H9 (cell line): ENCODE measurements around the gene AMACR. TPM values are rescaled to one million over a fixed set of nuclear protein-coding genes. Genes with fewer than 3 reads are reported as not detected.

Source experiments
- DNase-seq: peaks from one replicate; pipeline ENCODE4 v3.0.0-alpha.2; 2017
- H2AFZ ChIP-seq: one replicate; pipeline ENCODE4 v1.6.1; 2013; ENCODE audit warnings: mild to moderate bottlenecking, low read length, control low read depth, moderate library complexity
- H2AK5ac ChIP-seq: 2 replicates; pipeline ENCODE4 v1.6.1; 2013; ENCODE audit warnings: low read length, control low read depth, mixed read lengths; ENCODE audit not compliant: insufficient read length
- H2BK120ac ChIP-seq: one replicate; pipeline ENCODE4 v1.6.1; 2013; ENCODE audit warnings: low read depth, mild to moderate bottlenecking, low read length, control low read depth, inconsistent platforms; ENCODE audit not compliant: poor library complexity, severe bottlenecking
- H2BK12ac ChIP-seq: 2 replicates; pipeline ENCODE4 v1.6.1; 2013; ENCODE audit warnings: low read length, control low read depth, mixed read lengths, low read depth; ENCODE audit not compliant: insufficient read length
- H2BK15ac ChIP-seq: 2 replicates; pipeline ENCODE4 v1.6.1; 2013; ENCODE audit warnings: low read depth, low read length, control low read depth
- H2BK20ac ChIP-seq: one replicate; pipeline ENCODE4 v1.6.1; 2013; ENCODE audit warnings: low read depth, mild to moderate bottlenecking, low read length, control low read depth, inconsistent platforms; ENCODE audit not compliant: poor library complexity, severe bottlenecking
- H2BK5ac ChIP-seq: 2 replicates; pipeline ENCODE4 v1.6.1; 2013; ENCODE audit warnings: low read length, control low read depth, mixed read lengths; ENCODE audit not compliant: insufficient read length
- H3K14ac ChIP-seq: 2 replicates; pipeline ENCODE4 v1.6.1; 2013; ENCODE audit warnings: low read length, control low read depth; ENCODE audit not compliant: insufficient read depth
- H3K18ac ChIP-seq: 2 replicates; pipeline ENCODE4 v1.6.1; 2013; ENCODE audit warnings: low read depth, mild to moderate bottlenecking, mixed read lengths, low read length, control low read depth; ENCODE audit not compliant: insufficient read length
- H3K23ac ChIP-seq: 2 replicates; pipeline ENCODE4 v1.6.1; 2013; ENCODE audit warnings: low read length, control low read depth, mixed read lengths, low read depth; ENCODE audit not compliant: insufficient read length
- H3K23me2 ChIP-seq: 2 replicates; pipeline ENCODE4 v1.6.1; 2013; ENCODE audit warnings: low read depth, mild to moderate bottlenecking, mixed read lengths, low read length, control low read depth; ENCODE audit not compliant: insufficient read length, poor library complexity, severe bottlenecking
- H3K27ac ChIP-seq: 2 replicates; pipeline ENCODE4 v1.5.1; 2013; ENCODE audit warnings: low read length, control low read depth, mixed read lengths, low read depth; ENCODE audit not compliant: insufficient read length
- H3K27me3 ChIP-seq: 2 replicates; pipeline ENCODE4 v1.6.1; 2013; ENCODE audit warnings: low read length, control low read depth, inconsistent platforms; ENCODE audit not compliant: insufficient read depth
- H3K4ac ChIP-seq: 2 replicates; pipeline ENCODE4 v1.6.1; 2013; ENCODE audit warnings: low read depth, mild to moderate bottlenecking, control low read depth, inconsistent platforms, low read length, moderate library complexity
- H3K4me1 ChIP-seq: 2 replicates; pipeline ENCODE4 v1.6.1; 2013; ENCODE audit warnings: low read length, control low read depth, inconsistent platforms; ENCODE audit not compliant: insufficient read depth
- H3K4me2 ChIP-seq: 2 replicates; pipeline ENCODE4 v1.6.1; 2013; ENCODE audit warnings: low read length, control low read depth, mixed read lengths; ENCODE audit not compliant: insufficient read length, insufficient read depth
- H3K56ac ChIP-seq: 2 replicates; pipeline ENCODE4 v1.6.1; 2013; ENCODE audit warnings: low read depth, mild to moderate bottlenecking, mixed read lengths, low read length, control low read depth; ENCODE audit not compliant: insufficient read length
- H3K79me1 ChIP-seq: 2 replicates; pipeline ENCODE4 v1.6.1; 2013; ENCODE audit warnings: low read depth, mild to moderate bottlenecking, moderate library complexity, low read length, control low read depth, inconsistent platforms; ENCODE audit not compliant: insufficient read depth, poor library complexity, severe bottlenecking
- H3K79me2 ChIP-seq: 2 replicates; pipeline ENCODE4 v1.6.1; 2013; ENCODE audit warnings: low read length, control low read depth, inconsistent platforms; ENCODE audit not compliant: insufficient read depth
- H3K9ac ChIP-seq: 2 replicates; pipeline ENCODE4 v1.6.1; 2013; ENCODE audit warnings: low read length, control low read depth, mixed read lengths; ENCODE audit not compliant: insufficient read length; ENCODE audit errors: extremely low read depth
- H3K9me3 ChIP-seq: one replicate; pipeline ENCODE4 v1.6.1; 2013; ENCODE audit warnings: low read depth, low read length, inconsistent platforms; ENCODE audit not compliant: control insufficient read depth
- H3T11ph ChIP-seq: one replicate; pipeline ENCODE4 v1.6.1; 2013; ENCODE audit warnings: mild to moderate bottlenecking, low read length, control low read depth, inconsistent platforms
- H4K20me1 ChIP-seq: one replicate; pipeline ENCODE4 v1.6.1; 2013; ENCODE audit not compliant: control insufficient read depth, insufficient read length, insufficient read depth
- H4K5ac ChIP-seq: 2 replicates; pipeline ENCODE4 v1.6.1; 2013; ENCODE audit warnings: low read depth, mild to moderate bottlenecking, mixed read lengths, low read length, control low read depth; ENCODE audit not compliant: insufficient read length
- H4K8ac ChIP-seq: replicated peaks from 2 replicates; pipeline ENCODE4 v1.6.1; 2013; ENCODE audit warnings: low read length, control low read depth, mixed read lengths, low read depth; ENCODE audit not compliant: insufficient read length
- H4K91ac ChIP-seq: 2 replicates; pipeline ENCODE4 v1.6.1; 2013; ENCODE audit warnings: low read depth, mild to moderate bottlenecking, moderate library complexity, mixed read lengths, low read length, control low read depth; ENCODE audit not compliant: insufficient read length
- H3K27ac Mint-ChIP-seq, 3 experiments: 2 replicates in 2 of 3; 3 replicates in 1 of 3; pipeline ENCODE4 v1.8.0; 2020 to 2021; ENCODE audit warnings: mixed read lengths in 3 of 3, mild to moderate bottlenecking in 1 of 3, moderate library complexity in 1 of 3
- H3K27me3 Mint-ChIP-seq: 2 replicates; pipeline ENCODE4 v1.8.0; 2021; ENCODE audit warnings: low read depth, mild to moderate bottlenecking, moderate library complexity, mixed read lengths
- H3K36me3 Mint-ChIP-seq, 3 experiments: 2 replicates in 2 of 3; 3 replicates in 1 of 3; pipeline ENCODE4 v1.8.0; 2020 to 2021; ENCODE audit warnings: low read depth in 3 of 3, mixed read lengths in 3 of 3; ENCODE audit not compliant: insufficient read depth in 1 of 3
- H3K4me1 Mint-ChIP-seq, 2 experiments: 2 replicates each; pipeline ENCODE4 v1.8.0; 2020; ENCODE audit warnings: mixed read lengths in 2 of 2
- H3K4me3 Mint-ChIP-seq, 2 experiments: 2 replicates in 1 of 2; 3 replicates in 1 of 2; pipeline ENCODE4 v1.8.0; 2020 to 2021; ENCODE audit warnings: mild to moderate bottlenecking in 2 of 2, mixed read lengths in 2 of 2, moderate library complexity in 1 of 2
- H3K9me3 Mint-ChIP-seq, 2 experiments: 2 replicates in 1 of 2; 3 replicates in 1 of 2; pipeline ENCODE4 v1.8.0; 2020; ENCODE audit warnings: mild to moderate bottlenecking in 2 of 2, mixed read lengths in 2 of 2, moderate library complexity in 1 of 2
- WGBS: extraction: QIAGEN DNeasy Blood & Tissue Kit; methylation state at CpG from one replicate; pipeline ENCODE4 v1.1.7; 2013; ENCODE audit warnings: missing lambda C conversion rate, low lambda C conversion rate, mixed read lengths; ENCODE audit not compliant: insufficient read length; ENCODE audit errors: extremely low coverage; 5-methylcytosine and 5-hydroxymethylcytosine counted together
- total RNA-seq: library from RNA; stranded (reverse); gene quantifications from 2 replicates; pipeline ENCODE4 v1.2.1, GENCODE V29; 2021
- TF ChIP-seq, protein P1 (sequence below): fragments of 200-600 bp; sonication (generic); conservative IDR thresholded peaks from 3 replicates; pipeline ENCODE4 v1.8.0; 2021; ENCODE audit warnings: antibody characterized with exemption, mild to moderate bottlenecking

AMACR gene
- total RNA-seq, 1 experiment from 2014 or later = 9.7 TPM

DNA sequence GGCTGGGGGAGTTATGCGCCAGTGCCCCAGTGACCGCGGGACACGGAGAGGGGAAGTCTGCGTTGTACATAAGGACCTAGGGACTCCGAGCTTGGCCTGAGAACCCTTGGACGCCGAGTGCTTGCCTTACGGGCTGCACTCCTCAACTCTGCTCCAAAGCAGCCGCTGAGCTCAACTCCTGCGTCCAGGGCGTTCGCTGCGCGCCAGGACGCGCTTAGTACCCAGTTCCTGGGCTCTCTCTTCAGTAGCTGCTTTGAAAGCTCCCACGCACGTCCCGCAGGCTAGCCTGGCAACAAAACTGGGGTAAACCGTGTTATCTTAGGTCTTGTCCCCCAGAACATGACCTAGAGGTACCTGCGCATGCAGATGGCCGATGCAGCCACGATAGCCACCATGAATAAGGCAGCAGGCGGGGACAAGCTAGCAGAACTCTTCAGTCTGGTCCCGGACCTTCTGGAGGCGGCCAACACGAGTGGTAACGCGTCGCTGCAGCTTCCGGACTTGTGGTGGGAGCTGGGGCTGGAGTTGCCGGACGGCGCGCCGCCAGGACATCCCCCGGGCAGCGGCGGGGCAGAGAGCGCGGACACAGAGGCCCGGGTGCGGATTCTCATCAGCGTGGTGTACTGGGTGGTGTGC lies 71.4 kb downstream of the AMACR start, which contains the start of gene RXFP3:
TSS of gene RXFP3 (plus strand) at position 6 of the 636 bp plus-strand sequence. CDS start at position 361, 355 bp downstream.
- no peak within 1 kb of the TSS for H2BK12ac ChIP-seq
- H2BK5ac ChIP-seq = no peak within 1 kb of the TSS
- DNase-seq = no peak
- H3K4me1 Mint-ChIP-seq = peaks cover 18 to 25% of the 10 kb centered on the region in 2 experiments
- no peak within 1 kb of the TSS for H3T11ph ChIP-seq
- H3K18ac ChIP-seq = no peak within 1 kb of the TSS
- no peak within 1 kb of the TSS for H3K9ac ChIP-seq
- no peaks in the 10 kb centered on the region for H3K9me3 ChIP-seq
- no peaks in the 10 kb centered on the region for H3K9me3 Mint-ChIP-seq
- peaks cover 10% of the 10 kb centered on the region for H3K23me2 ChIP-seq
- H3K14ac ChIP-seq = no peak within 1 kb of the TSS; the same call in 1 of the 2 replicates
- no peak within 1 kb of the TSS for H3K4ac ChIP-seq
- 0 out of 7 replicates have a peak within 1 kb of the TSS, but pooled peaks of 1 of the 3 experiments have one; percentile 9 for H3K27ac Mint-ChIP-seq
- no peaks in the 10 kb centered on the region for H3K4me1 ChIP-seq
- no peaks in the 10 kb centered on the region for H4K20me1 ChIP-seq
- no peaks in the 10 kb centered on the region for H3K79me2 ChIP-seq
- no peak within 1 kb of the TSS for H3K27ac ChIP-seq
- H2AFZ ChIP-seq = no peak within 1 kb of the TSS
- TF ChIP-seq, protein P1, sequence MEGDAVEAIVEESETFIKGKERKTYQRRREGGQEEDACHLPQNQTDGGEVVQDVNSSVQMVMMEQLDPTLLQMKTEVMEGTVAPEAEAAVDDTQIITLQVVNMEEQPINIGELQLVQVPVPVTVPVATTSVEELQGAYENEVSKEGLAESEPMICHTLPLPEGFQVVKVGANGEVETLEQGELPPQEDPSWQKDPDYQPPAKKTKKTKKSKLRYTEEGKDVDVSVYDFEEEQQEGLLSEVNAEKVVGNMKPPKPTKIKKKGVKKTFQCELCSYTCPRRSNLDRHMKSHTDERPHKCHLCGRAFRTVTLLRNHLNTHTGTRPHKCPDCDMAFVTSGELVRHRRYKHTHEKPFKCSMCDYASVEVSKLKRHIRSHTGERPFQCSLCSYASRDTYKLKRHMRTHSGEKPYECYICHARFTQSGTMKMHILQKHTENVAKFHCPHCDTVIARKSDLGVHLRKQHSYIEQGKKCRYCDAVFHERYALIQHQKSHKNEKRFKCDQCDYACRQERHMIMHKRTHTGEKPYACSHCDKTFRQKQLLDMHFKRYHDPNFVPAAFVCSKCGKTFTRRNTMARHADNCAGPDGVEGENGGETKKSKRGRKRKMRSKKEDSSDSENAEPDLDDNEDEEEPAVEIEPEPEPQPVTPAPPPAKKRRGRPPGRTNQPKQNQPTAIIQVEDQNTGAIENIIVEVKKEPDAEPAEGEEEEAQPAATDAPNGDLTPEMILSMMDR = no peak
- H3K23ac ChIP-seq = no peak within 1 kb of the TSS
- no peak within 1 kb of the TSS; the same call in 1 of the 2 replicates for H2BK15ac ChIP-seq
- H2BK20ac ChIP-seq = no peak within 1 kb of the TSS
- peaks cover 38% of the 10 kb centered on the region for H3K27me3 Mint-ChIP-seq
- H4K91ac ChIP-seq = no peak within 1 kb of the TSS
- H3K4me3 Mint-ChIP-seq = peak within 1 kb of the TSS; percentile 82 to 87
- H2AK5ac ChIP-seq = no peak within 1 kb of the TSS
- H3K56ac ChIP-seq = no peak within 1 kb of the TSS
- H3K36me3 Mint-ChIP-seq = no peaks in the 10 kb centered on the region
- H3K79me1 ChIP-seq = no peaks in the 10 kb centered on the region
- H3K4me2 ChIP-seq = peak within 1 kb of the TSS; percentile 84
- WGBS = no CpG with 5 or more reads among the region's 45 CpGs
- peaks cover 11% of the 10 kb centered on the region; the same call in 1 of the 2 replicates for H3K27me3 ChIP-seq
- no peak within 1 kb of the TSS for H4K5ac ChIP-seq
- H4K8ac ChIP-seq = no peak within 1 kb of the TSS
- no peak within 1 kb of the TSS for H2BK120ac ChIP-seq

Other genes starting within 250 kb of the AMACR start
- gene ADAMTS12, start 116.1 kb downstream of the AMACR start, total RNA-seq = 5.2 and 6.2 TPM in 2 replicates
- not detected in 2 replicates for gene RXFP3, start 71.7 kb downstream of the AMACR start, total RNA-seq
- gene SLC45A2, start 23.4 kb downstream of the AMACR start, total RNA-seq = not detected in 2 replicates
- gene C1QTNF3, start 35.2 kb upstream of the AMACR start, total RNA-seq = 1.1 TPM in 2 replicates